WI38 (cell line): ENCODE measurements around the gene SFSWAP.
"Not testable (repeated sequence)": the region's sequence is repeated elsewhere in the genome, so short reads cannot be mapped to it uniquely, and the experiment has no call there.

Source experiments
- H3K4me3 ChIP-seq: 2 replicates; pipeline ENCODE4 v1.5.1; 2011; ENCODE audit warnings: low read depth, mild to moderate bottlenecking, control low read depth, low read length
- CTCF ChIP-seq: IDR thresholded peaks from 2 replicates; pipeline ENCODE4 v1.5.1; 2012; ENCODE audit warnings: low read depth, mild to moderate bottlenecking, control low read depth, low read length

Gene SFSWAP

DNA sequence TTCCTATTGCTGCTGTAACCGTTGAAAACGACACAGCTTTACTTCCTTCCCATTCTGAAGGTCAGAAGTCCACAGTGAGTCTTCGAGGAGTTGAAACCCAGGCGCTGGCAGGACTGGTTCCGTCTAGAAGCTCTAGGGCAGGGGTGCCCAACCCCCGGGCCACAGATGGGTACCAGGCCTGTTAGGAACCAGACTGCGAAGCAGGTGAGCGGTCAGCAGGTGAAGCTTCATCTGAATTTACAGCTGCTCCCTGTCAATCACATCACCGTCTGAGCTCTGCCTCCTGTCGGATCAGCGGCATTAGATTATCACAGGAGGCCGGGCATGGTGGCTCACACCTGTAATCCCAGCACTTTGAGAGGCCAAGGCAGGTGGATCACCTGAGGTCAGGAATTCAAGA is 12.6 kb upstream of the SFSWAP start:
- H3K4me3 ChIP-seq: no peak overlapping the region
- no peak for TF ChIP-seq CTCF

DNA sequence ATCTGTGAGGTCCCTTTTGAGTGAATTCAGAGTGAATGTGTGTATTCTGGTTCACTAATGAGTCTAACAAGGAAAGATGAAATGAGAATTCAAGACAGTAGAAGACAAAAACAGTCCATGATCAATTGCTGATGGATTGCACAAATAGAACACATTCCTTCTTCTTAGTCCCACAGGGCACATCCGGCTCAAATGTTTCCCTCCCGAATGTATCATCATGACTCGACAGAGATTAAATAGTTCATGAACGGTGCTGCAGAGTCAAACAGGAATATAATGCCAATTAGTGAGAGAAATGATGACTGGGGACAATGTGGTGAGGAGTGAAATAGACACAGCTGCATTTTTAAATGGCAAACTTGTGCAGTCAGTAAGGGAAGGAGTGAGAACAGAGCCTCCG is 11.5 kb upstream of the SFSWAP start:
- no peak overlapping the region for H3K4me3 ChIP-seq
- TF ChIP-seq CTCF: no peak

DNA sequence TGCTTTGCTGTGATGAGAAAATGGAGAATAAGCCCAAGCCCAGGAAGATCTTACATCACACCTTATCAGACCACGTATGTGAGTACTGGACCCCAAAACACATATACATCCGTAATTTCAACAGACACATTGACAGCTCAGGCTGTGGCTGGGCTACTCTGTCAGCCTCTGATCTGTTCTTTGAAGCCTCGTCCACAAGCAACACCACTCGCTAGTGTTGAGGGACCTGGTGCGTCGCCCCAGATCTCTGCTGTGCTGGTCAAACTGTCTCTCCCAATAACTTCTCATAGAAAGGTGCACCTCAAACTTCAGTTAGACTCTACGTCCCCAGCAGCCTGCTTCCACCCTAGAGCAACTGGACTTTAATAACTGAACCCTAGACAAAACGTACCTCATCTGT is 10.6 kb upstream of the SFSWAP start:
- no peak overlapping the region for H3K4me3 ChIP-seq
- no peak for TF ChIP-seq CTCF

DNA sequence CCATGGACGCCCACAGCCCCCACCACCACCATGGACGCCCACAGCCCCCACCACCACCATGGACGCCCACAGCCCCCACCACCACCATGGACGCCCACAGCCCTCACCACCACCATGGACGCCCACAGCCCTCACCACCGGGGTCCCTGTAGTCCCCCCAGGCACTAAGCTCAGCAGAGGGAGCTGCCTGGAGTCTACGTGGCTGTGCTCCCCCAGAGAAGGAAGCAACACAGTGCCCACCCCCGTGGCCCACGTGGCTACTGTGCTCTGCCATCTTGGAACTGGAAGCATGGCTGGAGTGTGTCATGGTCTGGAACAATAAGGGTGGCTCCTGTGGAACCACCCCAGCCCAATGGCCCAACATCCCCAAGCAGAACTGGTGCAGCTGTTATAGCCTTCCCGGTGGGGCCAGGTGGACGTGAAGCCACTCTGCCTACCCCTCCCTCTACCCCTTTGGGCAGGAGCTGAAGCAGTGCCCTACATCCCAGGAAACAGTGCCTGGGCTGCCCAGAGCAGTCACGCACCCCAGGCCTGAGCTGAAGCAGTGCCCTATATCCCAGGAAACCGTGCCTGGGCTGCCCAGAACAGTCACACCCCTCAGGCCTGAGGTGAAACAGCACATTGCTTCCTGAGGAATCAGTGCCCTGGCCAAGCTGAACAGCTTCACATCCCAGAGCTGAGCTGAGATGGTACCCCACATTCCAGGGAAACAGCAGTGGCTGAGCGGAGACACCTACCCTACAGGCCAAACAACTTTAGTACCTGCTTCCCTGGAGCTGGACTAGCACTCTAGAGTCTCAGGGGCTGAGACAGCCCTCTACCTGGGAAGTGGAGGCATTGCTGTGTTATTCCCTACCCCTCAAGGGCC is 9.0 kb upstream of the SFSWAP start:
- TF ChIP-seq CTCF: no peak
- no peak overlapping the region for H3K4me3 ChIP-seq

DNA sequence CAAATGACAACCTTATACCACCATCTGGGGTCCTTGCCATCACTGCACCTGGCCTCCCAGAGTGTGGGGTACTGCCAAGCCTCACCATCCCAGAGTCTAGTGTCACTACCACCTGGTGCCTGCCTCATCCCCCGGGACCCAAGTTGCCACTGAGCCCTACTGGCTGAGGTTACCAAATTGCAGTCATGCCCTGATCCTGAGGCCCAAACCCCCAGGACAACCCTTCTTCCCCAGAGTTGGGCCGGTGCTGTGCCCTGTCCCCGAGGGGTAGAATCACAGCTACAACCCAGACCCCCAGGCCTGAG is 8.4 kb upstream of the SFSWAP start:
- TF ChIP-seq CTCF: no peak
- H3K4me3 ChIP-seq: no peak overlapping the region

DNA sequence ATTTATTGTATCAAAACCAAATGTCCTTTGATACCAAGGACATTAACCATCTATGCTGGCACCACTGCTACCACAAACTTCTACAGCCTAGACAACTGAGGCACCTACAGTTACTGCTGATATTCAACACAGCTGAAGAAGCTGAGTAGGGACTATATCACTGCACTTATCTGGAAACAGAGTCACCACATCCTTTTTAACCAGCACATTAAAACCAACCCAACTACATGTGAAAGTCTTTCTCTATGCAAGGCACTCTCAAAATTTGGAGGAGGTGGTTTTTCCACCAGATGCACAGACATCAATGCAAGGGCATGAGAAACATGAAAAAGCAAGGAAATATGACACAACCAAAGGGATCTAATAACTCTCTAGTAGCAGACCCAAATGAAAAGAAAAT is 7.7 kb upstream of the SFSWAP start:
- TF ChIP-seq CTCF: no peak
- H3K4me3 ChIP-seq: no peak overlapping the region

GRCh38 chr12:131704509-131704908 is 6.4 kb upstream of the SFSWAP start:
- H3K4me3 ChIP-seq: no peak overlapping the region
- TF ChIP-seq CTCF: no peak

DNA sequence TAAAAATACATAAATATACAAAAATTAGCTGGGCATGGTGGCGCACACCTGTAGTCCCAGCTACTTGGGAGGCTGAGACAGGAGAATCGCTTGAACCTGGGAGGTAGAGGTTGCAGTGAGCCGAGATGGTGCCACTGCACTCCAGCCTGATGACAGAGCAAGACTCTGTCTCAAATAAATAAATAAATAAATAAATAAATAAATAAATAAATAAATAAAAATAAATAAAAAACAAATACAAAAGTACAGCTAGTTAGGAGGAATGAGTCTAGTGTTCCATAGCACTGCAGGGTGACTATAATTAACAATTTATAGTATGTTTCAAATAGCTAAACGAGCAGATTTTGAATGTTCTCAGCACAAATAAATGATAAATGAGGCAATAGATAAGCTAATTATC is 4.2 kb upstream of the SFSWAP start:
- H3K4me3 ChIP-seq: not testable (repeated sequence)
